ENCODE measurements around the gene CYP21A2. TPM values are rescaled to one million over a fixed set of nuclear protein-coding genes. Genes with fewer than 3 reads are reported as not detected.

The CYP21A2 gene
- total RNA-seq, 1 donor from 2014 or later = 6.1 TPM

DNA sequence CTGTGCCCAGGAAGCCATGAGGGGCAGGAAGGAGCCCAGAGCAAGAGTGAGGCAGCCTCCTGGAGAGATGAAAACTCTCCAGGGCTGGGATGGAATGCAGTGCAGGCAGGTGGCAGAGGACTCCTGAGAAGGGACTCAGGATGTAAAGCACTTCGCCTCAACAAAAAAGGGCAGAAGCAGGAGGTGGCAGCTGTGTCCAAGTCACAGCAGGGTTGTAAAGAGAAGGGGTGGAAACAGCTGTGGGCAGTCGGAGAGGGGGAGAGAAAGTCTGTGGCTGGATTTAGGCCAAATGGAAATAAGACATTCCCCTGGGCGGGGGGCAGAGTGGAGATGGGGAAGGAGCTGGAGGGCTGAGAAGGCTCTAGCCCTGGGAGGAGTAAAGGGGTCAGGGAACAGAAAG, 34.9 kb downstream of the CYP21A2 start:
- intact Hi-C loops (cut with DNase I) = no loop called here
- ATAC-seq (no peak), DNase-seq (ENCODE audit: low spot score) (no peak)

DNA sequence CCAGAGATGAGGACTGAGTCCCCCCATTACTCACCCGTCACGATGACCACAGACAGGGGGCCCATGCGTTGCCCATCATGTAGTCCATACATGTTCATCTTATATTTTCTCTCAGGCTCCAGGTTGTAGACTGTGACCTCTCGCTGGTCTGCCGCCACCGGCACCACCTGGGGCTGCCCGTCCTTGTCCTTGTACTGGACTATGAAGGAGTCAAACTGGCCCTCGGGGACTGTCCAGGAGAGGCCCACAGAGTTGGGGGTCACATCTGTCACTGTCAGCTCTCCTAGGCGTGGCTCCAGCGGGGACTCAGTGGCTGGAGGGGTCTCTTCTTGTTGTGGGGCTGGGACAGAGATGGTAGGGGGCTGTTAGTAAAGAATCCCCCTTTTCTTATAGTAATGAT, 35.4 kb downstream of the CYP21A2 start:
- ATAC-seq (no peak), DNase-seq (ENCODE audit: low spot score) (peak; percentile 59)
- intact Hi-C loops (cut with DNase I) = no loop called here

DNA sequence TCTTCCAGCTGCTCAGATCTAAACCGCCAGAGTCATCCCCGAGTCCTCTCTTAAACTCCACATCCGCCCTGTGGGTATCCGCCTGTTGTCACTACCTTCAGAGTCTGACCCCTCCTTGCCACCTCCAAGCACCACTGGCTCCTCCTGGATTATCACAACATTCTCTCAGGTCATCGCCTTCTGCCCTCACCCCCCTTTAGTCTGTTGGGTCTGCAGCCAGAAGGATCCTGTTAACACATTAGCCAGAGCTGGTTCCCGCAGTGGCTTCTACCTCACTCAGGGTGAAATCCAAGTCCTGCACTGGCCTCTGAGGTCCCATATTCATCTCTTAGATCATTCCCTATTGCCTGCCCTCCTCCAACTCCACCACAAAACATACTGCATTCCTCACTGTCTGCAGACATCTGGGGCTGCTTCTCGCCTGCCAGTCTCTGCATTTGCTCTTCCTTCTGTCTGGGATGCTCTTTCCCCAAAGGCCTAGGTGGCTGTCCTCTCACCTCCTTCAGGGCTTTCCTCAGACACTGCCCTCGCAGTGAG, 36.8 kb downstream of the CYP21A2 start:
- DNase-seq (ENCODE audit: low spot score) (no peak), ATAC-seq (no peak)
- intact Hi-C loops (cut with DNase I) = no loop called here

DNA sequence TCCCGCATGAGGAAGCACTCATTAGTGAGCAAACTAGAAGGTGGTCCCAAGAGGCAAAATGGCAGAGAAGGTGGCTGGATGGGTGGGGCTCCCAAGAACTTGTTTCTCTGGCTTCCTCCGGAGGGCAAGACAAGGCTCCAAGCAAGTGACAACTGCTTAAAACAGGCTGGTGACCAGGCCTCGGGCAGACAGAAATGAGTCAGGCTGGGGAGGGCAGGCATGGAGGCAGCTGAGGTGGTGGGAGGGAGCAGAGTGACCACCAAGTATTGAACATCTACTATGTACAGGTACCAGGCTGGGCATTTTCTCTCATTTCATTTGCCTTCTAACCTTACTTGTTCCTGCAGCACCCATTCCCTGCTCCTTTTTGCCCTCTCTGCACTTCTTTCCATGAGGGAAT, 37.6 kb downstream of the CYP21A2 start:
- ATAC-seq = no peak
- no peak for DNase-seq (ENCODE audit: low spot score)
- intact Hi-C loops (cut with DNase I) = no loop called here

DNA sequence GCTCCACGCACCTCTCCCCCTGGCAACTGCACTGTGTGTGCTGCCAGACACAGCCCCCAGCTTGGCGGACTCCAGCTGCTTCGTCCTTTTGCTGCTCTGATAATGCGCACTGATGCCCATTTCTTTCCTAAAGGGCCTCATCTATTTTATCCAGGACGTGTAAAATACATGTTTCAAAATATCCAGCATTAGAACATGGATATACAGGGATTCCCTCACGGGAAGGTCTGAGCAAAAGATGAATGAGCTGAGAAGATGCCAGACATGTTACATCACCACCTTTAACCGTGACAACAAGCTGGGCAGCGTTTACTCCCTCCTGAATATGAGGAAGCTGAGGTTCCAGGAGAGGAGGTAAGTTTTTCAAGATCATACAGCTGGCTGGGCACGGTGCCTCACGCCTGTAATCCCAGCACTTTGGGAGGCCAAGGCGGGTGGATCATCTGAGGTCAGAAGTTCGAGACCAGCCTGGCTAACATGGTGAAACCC, 38.1 kb downstream of the CYP21A2 start:
- ATAC-seq = peak; percentile 55
- no peak for DNase-seq (ENCODE audit: low spot score)
- intact Hi-C loops (cut with DNase I) = no loop called here

DNA sequence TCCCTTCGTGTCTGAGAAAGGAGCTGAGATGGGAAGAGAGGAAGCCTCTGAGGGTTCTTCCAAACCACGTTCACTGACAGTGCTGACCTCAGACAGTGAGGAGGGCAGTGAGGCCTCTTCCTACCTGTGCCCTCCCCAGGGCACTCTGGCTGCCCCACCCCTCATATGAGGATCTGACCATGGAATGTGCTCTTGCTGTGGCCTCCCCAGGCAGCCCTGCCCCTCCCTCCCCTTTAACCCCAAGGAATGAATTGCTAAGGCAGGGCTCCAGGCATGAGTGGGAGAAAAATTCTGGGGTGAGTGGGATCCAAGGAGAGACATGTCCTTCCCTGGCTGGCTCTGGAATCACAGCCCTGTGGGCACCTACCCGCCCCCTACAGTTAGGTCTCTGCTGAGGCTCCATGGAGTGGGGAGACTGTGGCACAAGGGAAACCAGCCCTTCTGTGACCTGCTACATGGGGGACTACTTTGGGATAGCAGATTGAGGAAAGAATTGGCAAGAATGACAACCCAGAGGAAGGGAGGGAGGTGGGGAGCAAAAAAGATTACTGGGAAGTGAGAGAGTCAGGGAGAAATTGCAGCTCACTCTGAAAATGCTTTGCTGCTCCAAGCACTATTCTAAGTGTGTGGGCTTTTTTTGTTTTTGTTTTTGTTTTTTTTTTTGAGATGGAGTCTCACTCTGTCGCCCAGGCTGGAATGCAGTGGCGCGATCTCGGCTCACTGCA, 41.5 kb downstream of the CYP21A2 start:
- ATAC-seq (peak; percentile 33), DNase-seq (ENCODE audit: low spot score) (peak; percentile 59)
- intact Hi-C loops (cut with DNase I) = no loop called here

DNA sequence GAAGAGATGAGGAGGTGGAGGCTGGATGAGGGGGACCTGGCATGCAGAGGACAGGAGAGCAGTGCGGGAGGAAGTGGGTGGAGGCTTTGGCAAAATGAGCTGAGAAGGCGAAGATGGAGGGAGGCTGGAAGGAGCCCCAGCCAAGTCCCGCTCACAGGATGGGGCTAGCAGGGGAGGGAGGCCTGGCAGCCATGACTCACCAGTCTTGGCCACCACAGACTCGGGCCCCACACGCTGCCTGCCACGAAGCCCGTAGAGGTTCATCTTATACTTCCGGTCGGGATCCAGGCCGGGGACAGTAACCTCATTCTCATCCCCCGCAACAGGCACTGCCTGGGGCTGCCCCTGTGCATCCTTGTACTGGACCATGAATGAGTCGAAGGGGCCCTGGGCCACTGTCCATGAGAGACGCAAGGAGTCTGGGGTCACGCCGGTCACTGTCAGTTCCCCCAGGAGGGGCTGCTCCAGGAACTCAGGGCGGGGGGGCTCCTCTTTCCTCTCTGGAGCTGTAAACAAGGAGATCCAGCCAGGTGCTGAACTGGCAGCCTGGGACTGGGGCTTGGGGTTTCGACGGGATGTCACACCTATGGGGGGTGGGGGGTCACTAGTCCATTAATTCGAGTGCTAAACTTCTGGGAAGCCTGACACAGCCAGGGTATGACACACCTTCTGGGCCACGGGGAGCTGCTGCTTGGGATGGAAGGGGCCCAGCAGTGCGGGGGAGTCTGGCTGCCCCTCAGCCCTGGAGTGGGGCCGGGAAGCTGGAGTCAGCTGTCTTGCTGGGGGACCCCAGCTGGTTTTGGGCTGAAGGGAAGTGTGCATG, 43.2 kb downstream of the CYP21A2 start:
- DNase-seq (ENCODE audit: low spot score) = peak; percentile 84
- intact Hi-C loops (cut with DNase I) = no loop called here

DNA sequence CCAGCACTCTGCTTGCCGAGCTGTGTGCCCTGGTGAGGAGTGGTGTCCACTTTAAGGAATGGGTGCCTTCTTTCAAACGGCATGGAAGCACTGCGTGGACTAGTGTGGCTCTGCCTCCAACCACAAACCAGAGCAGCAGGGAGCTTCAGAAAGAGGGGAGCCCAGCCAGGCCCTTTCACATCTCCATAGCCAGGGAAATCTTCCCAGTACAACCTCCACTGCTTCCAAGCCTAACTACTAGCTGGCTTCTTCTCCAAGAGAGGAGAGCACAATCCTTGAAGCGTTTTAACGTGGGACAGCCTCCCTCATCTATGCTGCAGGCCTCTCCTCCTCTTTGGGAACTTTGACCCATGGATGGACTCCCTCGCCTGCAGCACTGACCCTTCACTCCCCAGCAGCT, 44.3 kb downstream of the CYP21A2 start:
- intact Hi-C loops (cut with DNase I) = no loop called here
- ATAC-seq = peak; percentile 2
- no peak for DNase-seq (ENCODE audit: low spot score)

More for the DNA sequence above, 43.2 kb downstream of the CYP21A2 start:
- peak; percentile 72 for ATAC-seq

DNA sequence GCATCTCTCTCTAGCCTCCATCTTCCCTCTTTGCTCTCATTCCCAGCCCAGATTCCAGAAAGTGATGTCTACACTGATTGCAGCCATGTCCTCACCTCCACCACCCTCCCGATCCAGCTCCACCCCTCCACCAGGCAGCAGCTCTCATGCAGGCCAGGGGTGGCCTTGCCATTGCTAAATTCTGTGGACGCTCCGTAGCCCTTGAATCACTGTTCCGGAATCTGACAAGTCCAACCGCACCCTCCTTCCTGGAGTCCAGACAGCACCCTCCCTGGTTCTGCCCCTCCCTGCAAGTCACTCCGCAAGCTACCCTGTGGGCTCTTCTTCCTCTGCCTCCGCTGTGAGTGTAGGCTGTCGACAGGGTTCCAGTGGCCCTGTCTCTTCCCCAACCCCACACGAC, 44.7 kb downstream of the CYP21A2 start:
- intact Hi-C loops (cut with DNase I) = no loop called here
- DNase-seq (ENCODE audit: low spot score) (peak; percentile 74), ATAC-seq (peak; percentile 72)

DNA sequence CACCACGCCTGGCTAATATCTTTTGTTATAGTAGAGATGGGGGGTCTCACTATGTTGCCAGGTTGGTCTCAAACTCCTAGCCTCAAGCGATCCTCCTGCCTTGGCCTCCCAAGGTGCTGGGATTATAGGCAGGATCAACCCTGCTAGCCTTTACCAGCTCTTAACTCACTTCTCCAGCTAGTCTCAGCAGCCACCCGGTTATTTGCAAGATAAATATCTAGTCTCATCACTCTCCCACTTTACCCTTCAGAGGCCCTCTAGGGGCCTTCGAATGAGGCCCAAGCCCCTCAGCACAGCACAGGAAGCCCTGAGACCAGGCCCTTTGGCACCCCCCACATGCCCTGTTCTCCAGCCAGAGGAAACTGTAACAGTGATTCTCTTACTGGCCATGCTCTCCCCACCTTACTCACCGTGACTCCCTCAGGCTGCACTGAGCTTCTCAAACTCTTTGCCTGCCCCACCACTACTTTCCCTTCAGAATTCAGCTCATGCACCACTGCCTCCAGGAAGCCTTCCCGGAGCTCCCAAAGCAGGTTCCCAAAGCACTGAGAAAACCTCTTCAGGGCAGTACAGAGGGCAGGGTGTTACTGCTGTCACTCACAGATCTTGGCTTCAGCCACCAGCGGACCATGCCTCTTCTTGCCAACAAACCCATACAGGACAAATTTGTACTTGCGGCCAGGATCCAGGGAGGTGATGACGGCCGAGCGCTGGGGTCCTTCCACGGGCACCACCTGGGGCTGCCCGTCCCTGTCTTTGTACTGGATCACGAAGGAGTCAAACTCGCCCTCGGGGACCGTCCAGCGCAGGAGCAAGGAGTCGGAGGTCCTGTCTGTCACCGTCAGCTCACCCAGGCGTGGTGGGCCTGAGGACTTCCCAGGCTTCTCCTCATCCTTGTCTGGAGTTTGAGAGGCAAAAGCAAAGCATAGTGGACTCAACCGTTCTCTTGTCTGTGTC, 45.9 kb downstream of the CYP21A2 start:
- ATAC-seq = no peak
- peak; percentile 61 for DNase-seq (ENCODE audit: low spot score)
- intact Hi-C loops (cut with DNase I) = no loop called here

DNA sequence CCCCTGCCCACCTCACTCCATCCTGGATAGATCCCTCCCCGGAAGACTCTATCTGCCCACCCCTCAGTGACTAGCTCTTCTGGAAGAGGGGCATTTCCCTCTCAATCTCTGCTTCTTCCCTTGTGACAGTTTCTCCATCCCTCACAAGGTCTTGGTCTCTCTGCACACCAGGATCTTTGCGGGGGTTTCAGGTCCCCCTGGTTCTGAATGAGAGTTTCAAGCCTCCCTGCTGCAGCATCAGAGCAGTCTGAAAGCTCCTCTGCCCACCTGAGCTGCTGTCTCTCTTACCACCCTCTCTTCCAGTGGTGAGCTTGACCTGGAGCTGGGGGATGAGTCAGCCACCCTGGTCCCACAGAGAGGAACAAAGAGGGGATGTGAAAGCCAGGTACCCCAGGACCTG, 46.6 kb downstream of the CYP21A2 start:
- intact Hi-C loops (cut with DNase I) = no loop called here
- DNase-seq (ENCODE audit: low spot score) (no peak), ATAC-seq (no peak)

DNA sequence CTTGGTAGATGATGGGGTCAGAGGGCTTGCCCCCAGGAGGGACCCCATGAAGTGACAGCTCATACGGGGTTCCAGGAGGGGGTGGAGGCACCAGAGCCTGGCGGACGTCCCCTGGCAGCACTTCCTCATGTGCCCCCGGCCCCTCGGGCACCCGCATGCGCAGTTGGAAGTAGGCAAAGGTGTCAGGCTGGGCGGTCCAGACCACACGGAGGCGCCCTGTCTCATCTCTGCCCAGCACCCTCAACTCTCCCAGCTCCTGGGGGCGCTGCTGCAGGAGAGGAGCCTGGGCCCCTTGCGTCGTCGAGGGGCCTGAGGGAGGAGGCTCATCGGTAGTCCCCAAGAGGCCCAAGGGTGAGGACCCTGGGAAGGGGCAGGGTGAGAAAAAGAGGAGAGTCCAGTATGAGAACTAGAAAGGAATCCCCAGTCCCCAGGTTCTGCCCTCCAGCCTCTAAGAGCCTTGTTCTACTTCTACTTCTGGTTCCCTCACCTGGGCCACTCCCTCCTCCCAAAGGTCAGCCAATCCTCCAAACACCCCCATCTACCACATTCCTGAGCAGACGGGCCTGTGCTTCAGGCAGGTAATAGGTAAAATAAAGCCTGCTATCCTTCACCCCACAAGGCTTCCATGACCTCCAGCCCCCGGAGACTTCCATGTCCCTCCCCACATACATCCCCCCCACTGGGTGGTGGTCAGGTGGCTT, 47.7 kb downstream of the CYP21A2 start:
- peak; percentile 57 for DNase-seq (ENCODE audit: low spot score)
- intact Hi-C loops (cut with DNase I) = no loop called here
- no peak for ATAC-seq

DNA sequence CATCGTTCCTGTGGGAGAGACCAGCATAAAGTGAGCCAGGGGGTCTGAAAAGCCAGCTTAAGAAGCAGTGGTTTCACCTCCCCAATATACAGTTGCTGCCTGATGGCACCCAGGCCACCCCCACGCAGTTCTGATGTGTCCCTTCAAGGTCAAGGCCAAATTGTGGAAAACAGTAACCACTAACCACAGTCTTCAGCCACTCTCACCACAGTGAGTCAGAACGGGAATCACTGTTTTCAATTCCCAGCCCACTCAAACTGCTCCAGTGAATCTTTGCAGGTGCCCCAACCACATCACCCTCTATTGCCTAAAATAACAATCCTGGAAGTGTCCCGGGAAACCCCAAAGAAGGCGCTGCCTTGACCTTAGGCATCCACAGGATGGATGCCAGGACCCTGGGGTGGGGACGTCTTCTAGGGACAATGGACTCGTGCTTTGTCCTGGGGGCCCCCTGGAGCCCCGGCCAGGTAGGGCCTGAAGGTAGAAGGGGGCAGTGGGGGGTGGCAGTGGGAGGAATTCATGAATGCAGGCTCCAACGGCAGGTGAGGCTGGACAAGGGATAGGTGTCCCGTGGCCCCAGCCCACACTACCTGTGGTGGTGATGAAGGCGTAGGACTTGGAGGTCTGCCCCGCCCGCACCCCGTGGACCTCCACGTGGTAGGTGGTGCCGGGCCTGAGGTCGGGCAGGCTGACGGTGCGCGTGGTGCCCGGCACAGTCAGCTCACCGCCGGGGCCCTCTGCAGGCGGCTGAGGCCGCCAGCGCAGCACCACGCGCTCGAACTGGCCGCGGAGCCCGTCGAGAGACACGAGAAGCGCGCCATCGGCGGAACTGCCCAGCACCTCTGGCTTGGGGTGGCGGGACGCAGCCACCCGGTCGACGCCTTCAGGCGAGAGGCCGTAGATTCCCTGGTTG, 48.7 kb downstream of the CYP21A2 start:
- intact Hi-C loops (cut with DNase I) = no loop called here
- peak; percentile 70 for DNase-seq (ENCODE audit: low spot score)
- ATAC-seq = peak; percentile 30

DNA sequence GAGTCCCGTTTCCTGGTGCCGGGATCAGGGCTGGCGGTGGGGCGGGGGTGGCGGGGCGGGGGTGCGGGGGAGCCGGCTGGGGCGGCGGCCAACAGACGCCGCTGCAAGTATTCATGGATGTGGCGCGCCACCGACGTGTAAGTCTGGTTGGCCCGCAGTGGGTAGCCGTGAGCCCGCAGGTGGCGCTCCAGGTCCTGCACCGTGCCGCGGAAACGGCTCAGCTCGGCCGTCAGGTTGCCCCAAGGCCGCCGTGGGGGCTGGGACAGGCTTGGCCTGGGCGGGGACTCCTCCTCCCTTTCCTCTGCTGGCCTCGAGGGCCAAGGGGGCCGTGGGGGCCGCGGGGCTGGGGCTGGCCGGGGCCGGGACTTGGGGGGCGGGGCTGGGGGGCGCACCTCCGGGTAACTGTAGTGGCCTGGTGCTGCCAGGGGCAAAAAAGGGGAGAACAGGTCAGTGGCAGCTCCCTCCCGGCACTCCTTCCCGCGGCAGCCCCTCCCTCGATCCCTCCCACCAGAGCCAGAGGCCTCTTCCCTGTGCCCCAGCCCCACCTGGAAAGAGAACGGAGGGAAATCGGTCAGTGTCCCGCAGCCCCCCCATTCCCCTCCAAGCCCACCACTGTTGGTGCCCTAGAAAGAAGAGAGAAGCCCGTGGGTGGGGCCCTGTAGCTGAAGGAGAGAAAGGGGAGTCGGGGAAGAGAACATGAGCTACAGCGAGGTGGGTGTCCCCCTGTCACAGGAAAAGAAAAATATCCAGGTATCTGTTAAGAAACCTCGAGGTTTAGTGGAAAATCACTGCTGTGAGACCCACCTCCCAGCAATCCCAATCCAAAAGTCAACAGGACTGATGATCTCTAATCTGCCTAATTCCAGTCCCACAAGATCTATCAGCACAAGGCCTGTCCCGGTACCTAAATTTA, 49.6 kb downstream of the CYP21A2 start:
- intact Hi-C loops (cut with DNase I) = no loop called here
- DNase-seq (ENCODE audit: low spot score) (peak; percentile 90), ATAC-seq (peak; percentile 77)

DNA sequence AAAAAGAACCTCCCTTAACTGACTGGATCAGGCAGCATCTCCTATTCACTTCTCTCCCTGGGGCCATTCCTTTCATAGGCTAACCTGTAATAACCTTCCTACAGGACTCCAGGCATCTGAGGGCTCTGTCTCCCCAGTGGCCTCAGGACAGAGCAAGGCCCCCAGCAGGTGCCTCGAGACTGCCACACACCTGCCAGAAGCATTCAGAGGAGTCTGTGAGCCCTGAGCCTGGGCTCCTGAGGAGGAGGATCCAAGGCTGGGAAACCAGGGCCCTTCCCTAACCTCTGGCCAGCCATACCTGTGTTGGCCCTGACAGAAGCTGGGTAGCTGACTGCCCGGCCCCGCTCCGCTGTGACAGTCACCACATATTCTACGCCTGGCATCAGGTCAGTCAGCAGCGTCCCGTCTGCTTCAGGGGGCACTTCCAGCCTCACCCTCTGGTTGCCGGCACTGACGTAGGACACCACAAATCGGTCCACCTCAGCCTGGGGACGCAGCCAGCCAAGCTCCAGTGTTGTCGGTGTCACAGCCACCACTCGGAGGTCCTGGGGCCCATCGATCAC, 50.4 kb downstream of the CYP21A2 start:
- intact Hi-C loops (cut with DNase I) = no loop called here
- no peak for ATAC-seq

More for the DNA sequence above, 50.4 kb downstream of the CYP21A2 start:
- DNase-seq (ENCODE audit: low spot score) = no peak
